Activated T-cell treated with anti-CD3 and anti-CD28 coated beads for 24 hours (primary cell): Measurements from ENCODE around the gene CBLC.
"Not testable (repeated sequence)": the region's sequence is repeated elsewhere in the genome, so short reads cannot be mapped to it uniquely, and the experiment has no call there.

Experiments used
- DNase-seq: peaks from one replicate; pipeline ENCODE4 v3.0.0-alpha.2; 2020; ENCODE audit warnings: low read depth

CBLC gene

GRCh38 chr19:44819246-44819832, 41.6 kb downstream of the CBLC start:
- DNase-seq = no peak

GRCh38 chr19:44820648-44821609, 43.2 kb downstream of the CBLC start:
- no peak for DNase-seq

DNA sequence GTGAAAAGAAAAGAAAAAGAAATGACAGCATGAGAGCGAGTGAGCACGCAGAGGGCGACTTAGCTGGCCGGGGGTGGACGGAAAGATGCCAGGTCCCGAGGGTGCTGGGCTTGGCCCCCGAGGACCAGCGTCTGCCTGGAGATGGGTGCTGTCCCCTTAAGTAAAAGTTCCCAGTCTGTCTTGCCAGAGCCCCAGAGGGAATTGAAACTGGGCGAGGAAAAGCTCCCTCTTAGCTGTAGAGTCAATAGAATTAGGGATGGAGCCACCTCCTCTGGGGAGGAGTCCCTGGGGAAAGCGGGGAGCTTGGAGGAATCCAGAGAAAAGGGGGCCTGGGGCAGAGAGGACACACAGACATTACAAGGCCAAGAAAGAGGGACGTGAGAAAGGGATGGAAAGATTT, 44.5 kb downstream of the CBLC start:
- no peak for DNase-seq

DNA sequence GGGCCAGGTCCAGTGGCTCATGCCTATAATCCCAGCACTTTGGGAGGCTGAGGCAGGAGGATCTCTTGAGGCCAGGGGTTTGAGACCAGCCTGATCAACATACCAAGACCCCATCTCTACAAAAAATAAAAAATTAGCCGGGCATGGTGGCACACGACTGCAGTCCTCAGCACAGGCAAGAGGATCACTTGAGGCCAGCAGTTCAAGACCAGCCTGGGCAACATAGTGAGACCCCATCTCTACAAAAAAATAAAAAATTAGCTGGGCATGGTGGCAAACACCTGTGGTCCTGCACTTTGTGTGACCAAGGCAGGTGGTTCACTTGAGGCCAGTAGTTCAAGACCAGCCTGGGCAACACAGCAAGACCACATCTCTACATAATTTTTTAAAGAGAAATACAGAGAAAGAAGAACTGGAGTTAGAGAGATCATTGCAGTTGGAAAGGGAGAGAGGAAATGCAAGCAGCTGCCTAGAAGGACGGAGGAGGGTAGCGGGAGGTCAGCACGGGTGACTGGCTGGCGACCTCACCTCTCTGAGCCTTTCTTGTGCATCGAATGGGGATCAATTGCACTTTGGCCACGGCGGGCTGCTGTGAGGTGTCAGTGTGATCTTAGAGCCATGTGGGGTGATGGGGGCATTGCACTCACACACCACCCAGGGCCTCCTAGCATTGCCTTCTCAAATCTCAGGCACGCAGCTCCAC, 45.1 kb downstream of the CBLC start:
- DNase-seq = no peak

GRCh38 chr19:44823373-44823698, 45.6 kb downstream of the CBLC start:
- DNase-seq = no peak

- no peak for DNase-seq
Observed at GRCh38 chr19:44824761-44825160, 47.1 kb downstream of the CBLC start.

DNA sequence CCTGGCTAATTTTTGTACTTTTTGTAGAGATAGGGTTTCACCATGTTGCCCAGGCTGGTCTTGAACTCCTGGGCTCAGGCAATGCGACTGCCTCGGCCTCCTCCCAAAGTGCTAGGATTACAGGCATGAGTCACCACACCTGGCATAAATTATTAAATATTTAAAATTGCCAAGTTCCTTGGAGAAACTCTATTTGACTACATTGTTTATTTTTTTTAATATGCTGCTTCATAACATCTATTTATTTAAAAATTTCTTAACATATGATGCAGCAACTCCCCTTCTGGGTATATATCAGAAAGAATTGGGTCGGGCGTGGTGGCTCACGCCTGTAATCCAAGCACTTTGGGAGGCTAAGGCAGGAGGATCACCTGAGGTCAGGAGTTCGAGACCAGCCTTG, 55.2 kb downstream of the CBLC start:
- not testable (repeated sequence) for DNase-seq

GRCh38 chr19:44834399-44834798, 56.7 kb downstream of the CBLC start:
- DNase-seq = not testable (repeated sequence)

DNA sequence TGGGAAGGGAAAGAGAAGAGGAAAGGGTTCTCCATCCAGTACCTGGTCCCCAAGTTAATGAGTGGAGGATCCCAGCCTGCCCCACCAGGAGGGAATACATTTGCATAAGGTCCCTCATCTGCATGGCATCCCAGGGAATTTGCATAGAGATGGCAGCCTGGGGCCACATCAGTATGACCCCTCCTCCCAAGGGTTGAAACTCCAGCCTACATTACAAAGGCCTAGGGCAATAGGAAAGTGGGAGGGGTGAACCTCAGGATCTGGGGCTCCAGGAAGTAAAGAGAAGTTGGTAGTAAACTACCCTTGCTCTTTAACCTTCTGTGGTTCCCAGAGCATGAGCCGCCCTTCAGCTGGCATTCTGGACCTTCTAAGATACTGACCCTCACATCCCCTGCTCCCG, 61.6 kb downstream of the CBLC start:
- no peak for DNase-seq

GRCh38 chr19:44840811-44841210, 63.1 kb downstream of the CBLC start:
- DNase-seq = no peak

- DNase-seq = no peak
Observed at GRCh38 chr19:44841231-44841630, 63.5 kb downstream of the CBLC start.

GRCh38 chr19:44845286-44845611, 67.6 kb downstream of the CBLC start:
- no peak for DNase-seq

DNA sequence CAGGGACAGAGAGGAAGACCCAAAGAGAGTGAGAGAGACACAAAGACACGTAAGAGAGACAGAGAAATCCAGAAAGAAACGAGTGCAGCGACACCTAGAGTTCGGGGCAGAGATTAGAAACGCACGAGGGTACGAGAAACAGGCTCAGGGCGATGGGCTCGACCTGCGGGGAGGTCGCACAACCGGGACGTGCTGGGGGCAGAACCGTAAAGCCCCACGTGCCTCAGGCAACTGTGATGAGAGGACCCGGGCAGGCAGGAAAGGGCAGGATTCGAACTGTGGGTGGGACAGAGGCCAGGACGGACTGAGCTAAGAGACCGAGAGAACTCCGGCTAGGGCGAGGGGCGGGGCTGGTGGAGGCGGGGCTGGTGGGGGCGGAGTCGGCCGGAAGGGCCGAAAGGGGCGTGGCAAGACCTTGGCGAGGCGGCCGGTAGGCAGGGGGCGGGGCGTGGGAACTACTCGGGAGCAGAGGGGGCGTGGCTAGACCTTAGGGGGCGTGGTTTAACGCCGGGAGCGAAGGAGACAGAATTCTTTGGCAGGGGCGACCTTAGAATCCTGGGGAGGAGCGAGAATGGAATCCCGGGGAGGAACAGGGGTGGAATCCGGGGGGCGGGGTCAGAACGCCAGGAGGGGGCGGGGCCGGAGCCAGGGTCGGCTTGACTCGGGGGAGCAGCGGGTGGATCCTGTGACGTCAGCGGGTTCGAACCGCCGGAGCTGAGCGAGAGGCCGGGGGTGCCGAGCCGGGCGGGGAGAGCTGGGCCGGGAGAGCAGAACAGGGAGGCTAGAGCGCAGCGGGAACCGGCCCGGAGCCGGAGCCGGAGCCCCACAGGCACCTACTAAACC, 68.1 kb downstream of the CBLC start, which contains the start of gene NECTIN2:
Gene NECTIN2 (plus strand): TSS at position 686 of the 843 bp plus-strand sequence. CDS start 229 bp downstream, outside the sequence.
- peak; percentile 78 for DNase-seq

- no peak for DNase-seq
Observed at GRCh38 chr19:44846455-44847143, 68.9 kb downstream of the CBLC start.

- no peak for DNase-seq
Observed at GRCh38 chr19:44847144-44848035, 69.7 kb downstream of the CBLC start.

DNA sequence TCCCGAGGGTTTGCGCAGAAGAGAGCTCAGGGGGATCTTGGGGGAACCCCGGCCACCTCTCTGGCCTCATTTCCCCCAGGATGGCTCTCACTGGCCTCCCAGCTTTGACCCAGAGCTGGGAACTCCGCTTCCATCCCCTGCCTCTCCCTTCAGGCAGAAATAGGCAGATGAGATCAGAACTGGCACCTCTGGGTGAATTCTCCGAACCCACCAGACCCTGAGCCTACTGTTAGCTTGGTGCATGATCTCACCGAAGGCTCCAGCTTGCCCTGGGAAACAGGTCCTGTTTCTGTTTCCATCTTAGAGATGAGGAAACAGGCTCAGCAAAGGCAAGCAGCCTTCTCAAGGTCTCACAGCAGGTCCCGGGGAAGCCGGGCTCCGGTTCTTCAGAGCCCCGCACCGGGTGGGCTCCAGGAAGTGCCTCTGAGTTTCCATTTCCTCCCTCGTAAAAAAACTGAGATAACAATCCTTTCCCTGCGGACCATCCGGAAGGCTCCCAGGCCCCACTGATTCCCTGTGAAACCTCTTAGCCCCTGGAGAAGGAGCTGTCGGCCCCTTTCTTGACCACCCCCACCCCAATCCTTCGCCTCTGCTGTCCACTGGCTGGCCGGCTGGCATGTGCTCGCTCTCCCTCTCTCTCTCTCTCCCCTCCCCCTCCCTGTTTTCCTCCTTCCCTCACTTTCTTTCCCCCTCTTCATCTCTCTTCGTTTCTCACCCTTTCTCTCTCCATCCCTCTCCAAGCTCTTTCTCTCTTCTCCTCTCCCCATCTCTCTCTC, 70.5 kb downstream of the CBLC start:
- DNase-seq = no peak

DNA sequence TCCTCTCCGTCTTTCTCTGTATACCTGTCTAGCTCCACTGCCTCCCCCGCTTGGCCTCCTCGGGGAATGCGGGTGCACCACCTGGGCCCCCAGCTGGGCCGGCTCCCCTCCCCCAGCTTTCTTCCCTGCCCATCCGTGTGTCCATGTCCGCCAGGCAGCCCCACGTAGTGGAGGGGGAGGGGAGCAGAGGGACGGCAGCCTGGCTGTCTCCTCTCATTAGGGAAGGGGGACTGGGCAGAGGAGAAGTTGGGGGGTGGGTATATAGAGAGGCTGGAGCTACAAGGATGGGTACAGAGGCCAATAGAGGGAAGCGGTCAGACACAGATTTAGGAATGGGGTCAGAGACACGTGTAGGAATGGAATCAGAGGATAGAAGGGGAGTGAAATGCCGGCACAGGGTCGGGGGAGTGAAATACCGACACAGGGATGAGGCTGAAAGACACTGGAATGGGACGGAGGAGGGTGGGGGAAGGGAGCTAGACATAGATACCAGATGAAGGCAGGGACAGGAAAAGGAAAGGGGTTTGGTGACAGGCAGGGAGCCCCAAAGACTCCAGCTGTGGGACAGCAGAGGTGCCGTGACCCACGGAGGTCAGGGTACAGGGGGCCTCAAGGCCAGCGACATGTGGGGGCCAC, 71.2 kb downstream of the CBLC start:
- no peak for DNase-seq
